Hepatocyte (in vitro differentiated cells): ENCODE measurements around the gene PHACTR1.

ENCODE experiments used
- EZH2 ChIP-seq: fragments of 200-600 bp; sonication (generic); IDR thresholded peaks from 2 replicates; pipeline ENCODE4 v1.6.1; 2016; ENCODE audit warnings: antibody characterized with exemption, mild to moderate bottlenecking, borderline replicate concordance
- TF ChIP-seq, protein P1 (sequence below): fragments of 200-600 bp; sonication (generic); IDR thresholded peaks from 2 replicates; pipeline ENCODE4 v1.5.1; 2016; ENCODE audit warnings: antibody characterized with exemption, mild to moderate bottlenecking; ENCODE audit not compliant: poor library complexity

GRCh38 chr6:13066050-13066449, 349.5 kb downstream of the PHACTR1 start:
- TF ChIP-seq EZH2: no peak
- TF ChIP-seq, protein P1, sequence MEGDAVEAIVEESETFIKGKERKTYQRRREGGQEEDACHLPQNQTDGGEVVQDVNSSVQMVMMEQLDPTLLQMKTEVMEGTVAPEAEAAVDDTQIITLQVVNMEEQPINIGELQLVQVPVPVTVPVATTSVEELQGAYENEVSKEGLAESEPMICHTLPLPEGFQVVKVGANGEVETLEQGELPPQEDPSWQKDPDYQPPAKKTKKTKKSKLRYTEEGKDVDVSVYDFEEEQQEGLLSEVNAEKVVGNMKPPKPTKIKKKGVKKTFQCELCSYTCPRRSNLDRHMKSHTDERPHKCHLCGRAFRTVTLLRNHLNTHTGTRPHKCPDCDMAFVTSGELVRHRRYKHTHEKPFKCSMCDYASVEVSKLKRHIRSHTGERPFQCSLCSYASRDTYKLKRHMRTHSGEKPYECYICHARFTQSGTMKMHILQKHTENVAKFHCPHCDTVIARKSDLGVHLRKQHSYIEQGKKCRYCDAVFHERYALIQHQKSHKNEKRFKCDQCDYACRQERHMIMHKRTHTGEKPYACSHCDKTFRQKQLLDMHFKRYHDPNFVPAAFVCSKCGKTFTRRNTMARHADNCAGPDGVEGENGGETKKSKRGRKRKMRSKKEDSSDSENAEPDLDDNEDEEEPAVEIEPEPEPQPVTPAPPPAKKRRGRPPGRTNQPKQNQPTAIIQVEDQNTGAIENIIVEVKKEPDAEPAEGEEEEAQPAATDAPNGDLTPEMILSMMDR: no peak
